PC-3 (cell line): ENCODE measurements around the gene NPS. TPM values are rescaled to one million over a fixed set of nuclear protein-coding genes. Genes with fewer than 3 reads are reported as not detected.

Experiments used
- ATAC-seq: fragments of 200-7000 bp; cut with Tn5 transposase; 2 replicates; pipeline ENCODE4 v1.9.1; 2020; ENCODE audit warnings: mild to moderate bottlenecking, moderate library complexity
- BruUV-seq: library from RNA; stranded (reverse); fragments of 400-500 nt; replicated peaks from 2 replicates; lab custom pipeline; 2021; lab: Mats Ljungman, UMichigan
- CTCF ChIA-PET: fragments of 300-600 bp; sonication (Branson Sonifier 250); formaldehyde crosslinking; loops from one replicate; lab custom pipeline; 2022; ENCODE audit warnings: antibody characterized with exemption; lab: Charles Lee
- POLR2A ChIA-PET: fragments of 300-600 bp; sonication (Branson Sonifier 250); formaldehyde crosslinking; loops from one replicate; lab custom pipeline; 2022; ENCODE audit warnings: antibody characterized with exemption; ENCODE audit not compliant: unreplicated experiment; lab: Charles Lee
- DNase-seq: peaks from one replicate; pipeline ENCODE4 v3.0.0-alpha.2; 2015
- H2AFZ ChIP-seq: fragments of 300-600 bp; sonication (generic); 2 replicates; pipeline ENCODE4 v1.6.0; 2016; ENCODE audit warnings: antibody characterized with exemption, low read length
- H3F3A ChIP-seq: fragments of 300-600 bp; sonication (generic); one replicate; pipeline ENCODE4 v1.6.0; 2017; ENCODE audit warnings: antibody characterized with exemption, low read length, control low read depth, mild to moderate bottlenecking; ENCODE audit not compliant: unreplicated experiment
- H3K27ac ChIP-seq: fragments of 300-600 bp; sonication (generic); 2 replicates; pipeline ENCODE4 v1.5.1; 2016; ENCODE audit warnings: mild to moderate bottlenecking, low read length
- H3K27me3 ChIP-seq: fragments of 300-600 bp; sonication (generic); 2 replicates; pipeline ENCODE4 v1.6.1; 2016; ENCODE audit warnings: low read length, mixed read lengths
- H3K36me3 ChIP-seq: fragments of 300-600 bp; sonication (generic); 2 replicates; pipeline ENCODE4 v1.6.1; 2016; ENCODE audit warnings: low read depth, mixed run types, low read length, mixed read lengths
- H3K4me1 ChIP-seq: fragments of 300-600 bp; sonication (generic); 2 replicates; pipeline ENCODE4 v1.5.1; 2016; ENCODE audit warnings: low read length; ENCODE audit not compliant: insufficient read depth
- H3K4me2 ChIP-seq: fragments of 300-600 bp; sonication (generic); 2 replicates; pipeline ENCODE4 v1.6.0; 2016; ENCODE audit warnings: low read length
- H3K4me3 ChIP-seq: fragments of 300-600 bp; sonication (generic); 2 replicates; pipeline ENCODE4 v1.5.1; 2016; ENCODE audit warnings: mild to moderate bottlenecking, low read length, mixed read lengths
- H3K79me2 ChIP-seq: fragments of 300-600 bp; sonication (generic); 2 replicates; pipeline ENCODE4 v1.6.1; 2017; ENCODE audit warnings: low read length, mixed read lengths
- H3K9ac ChIP-seq: fragments of 300-600 bp; sonication (generic); 2 replicates; pipeline ENCODE4 v1.6.0; 2016; ENCODE audit warnings: mild to moderate bottlenecking, low read length
- H3K9me2 ChIP-seq: fragments of 300-600 bp; sonication (generic); replicated peaks from 2 replicates; pipeline ENCODE4 v1.6.1; 2016; ENCODE audit warnings: mixed run types, low read length, mixed read lengths
- H3K9me3 ChIP-seq: fragments of 300-600 bp; sonication (generic); 2 replicates; pipeline ENCODE4 v1.6.1; 2016; ENCODE audit warnings: low read length, mixed read lengths
- H4K20me1 ChIP-seq: fragments of 300-600 bp; sonication (generic); 2 replicates; pipeline ENCODE4 v1.6.1; 2016; ENCODE audit warnings: low read length, mixed read lengths
- CTCF ChIP-seq: fragments of 300-600 bp; sonication (generic); conservative IDR thresholded peaks from 2 replicates; pipeline ENCODE4 v1.5.1; 2017; ENCODE audit warnings: antibody characterized with exemption, low read depth, mild to moderate bottlenecking, low read length
- EZH2 ChIP-seq: fragments of 300-600 bp; sonication (generic); IDR thresholded peaks from one replicate; pipeline ENCODE4 v1.6.1; 2017; ENCODE audit warnings: antibody characterized with exemption, mild to moderate bottlenecking, low read length; ENCODE audit not compliant: unreplicated experiment
- EZH2phosphoT487 ChIP-seq: fragments of 300-600 bp; sonication (generic); IDR thresholded peaks from 2 replicates; pipeline ENCODE4 v1.6.1; 2018; ENCODE audit warnings: mild to moderate bottlenecking, antibody characterized with exemption, low read length, borderline replicate concordance
- intact Hi-C: fragments of 100-400 bp; cut with micrococcal nuclease; formaldehyde crosslinking; loops from 2 replicates; pipeline ENCODE4 v1.9.0; 2023
- total RNA-seq: library from RNA; depleted of rRNA; stranded (reverse); fragments of >200 nt; gene quantifications from 2 replicates; pipeline ENCODE4 v1.2.3, GENCODE V29; 2014

NPS gene
- total RNA-seq, 1 experiment from 2014 or later = not detected

GRCh38 chr10:127552446-127552845 is 3.3 kb downstream of the NPS start:
- no peaks in the 10 kb centered on the region for H3K4me1 ChIP-seq
- H3K4me3 ChIP-seq = no peak overlapping the region
- no peaks in the 10 kb centered on the region for H3K79me2 ChIP-seq
- ChIA-PET POLR2A (no interaction called here), CTCF (no interaction called here)
- DNase-seq (no peak), ATAC-seq (no peak)
- H3K27me3 ChIP-seq = peaks cover 11% of the 10 kb centered on the region; the same call in 1 of the 2 replicates
- no peaks in the 10 kb centered on the region for H3K9me2 ChIP-seq
- TF ChIP-seq EZH2 = no peak
- no peak for TF ChIP-seq CTCF
- TF ChIP-seq EZH2phosphoT487 = no peak
- no peaks in the 10 kb centered on the region for H3K9me3 ChIP-seq
- H3K27ac ChIP-seq = no peak overlapping the region
- intact Hi-C loops = no loop called here
- H3K4me2 ChIP-seq = no peak overlapping the region
- no peaks in the 10 kb centered on the region for H4K20me1 ChIP-seq
- H2AFZ ChIP-seq = no peak overlapping the region
- no TSS peak for BruUV-seq
- H3F3A ChIP-seq = no peaks in the 10 kb centered on the region
- H3K9ac ChIP-seq = no peak overlapping the region
- H3K36me3 ChIP-seq = no peaks in the 10 kb centered on the region

GRCh38 chr10:127553417-127553816 is 4.3 kb downstream of the NPS start:
- Histone ChIP-seq H3F3A (no peaks in the 10 kb centered on the region), H3K27me3 (peaks cover 11% of the 10 kb centered on the region; the same call in 1 of the 2 replicates), H3K9me2 (no peaks in the 10 kb centered on the region), H3K4me1 (no peaks in the 10 kb centered on the region), H3K4me2 (no peak overlapping the region), H3K4me3 (no peak overlapping the region), H4K20me1 (no peaks in the 10 kb centered on the region), H3K36me3 (no peaks in the 10 kb centered on the region), H2AFZ (no peak overlapping the region), H3K79me2 (no peaks in the 10 kb centered on the region), H3K27ac (no peak overlapping the region), H3K9me3 (no peaks in the 10 kb centered on the region), H3K9ac (no peak overlapping the region)
- intact Hi-C loops = no loop called here
- DNase-seq (no peak), ATAC-seq (no peak)
- POLR2A ChIA-PET = no interaction called here
- TF ChIP-seq EZH2 = no peak
- TF ChIP-seq CTCF = no peak
- no peak for TF ChIP-seq EZH2phosphoT487
- CTCF ChIA-PET = no interaction called here
- BruUV-seq = no TSS peak

- no peak for ATAC-seq
Measured at GRCh38 chr10:127556916-127557315, 7.8 kb downstream of the NPS start.

More at GRCh38 chr10:127556916-127557315, 7.8 kb downstream of the NPS start:
- Histone ChIP-seq H3K36me3 (no peaks in the 10 kb centered on the region), H3K4me1 (no peaks in the 10 kb centered on the region), H3K9me3 (no peaks in the 10 kb centered on the region), H3K9me2 (no peaks in the 10 kb centered on the region), H3K4me2 (no peak overlapping the region), H3K27ac (no peak overlapping the region), H4K20me1 (no peaks in the 10 kb centered on the region), H2AFZ (no peak overlapping the region), H3F3A (no peaks in the 10 kb centered on the region), H3K79me2 (no peaks in the 10 kb centered on the region), H3K9ac (no peak overlapping the region), H3K27me3 (peaks cover 11% of the 10 kb centered on the region; the same call in 1 of the 2 replicates), H3K4me3 (no peak overlapping the region)
- no TSS peak for BruUV-seq
- ChIA-PET POLR2A (no interaction called here), CTCF (no interaction called here)
- DNase-seq = no peak
- intact Hi-C loops = no loop called here
- TF ChIP-seq CTCF (no peak), EZH2 (no peak), EZH2phosphoT487 (no peak)
